Measurements from ENCODE around the gene NRM.
A peak's percentile ranks its signal among the peaks of the same experiment; 100 is the strongest.
"Not testable (repeated sequence)": the region's sequence is repeated elsewhere in the genome, so short reads cannot be mapped to it uniquely, and the experiment has no call there.

NRM gene

GRCh38 chr6:30672445-30673253 lies 18.1 kb downstream of the NRM start, which contains the start of gene DHX16:
TSS of gene DHX16 (minus strand) at chr6:30673006. CDS start at chr6:30672841, 165 bp downstream.
- Histone ChIP-seq H3K79me2 (ENCODE audit: insufficient read depth, low read length) (peaks cover 14% of the 10 kb centered on the region), H3F3A (ENCODE audit: insufficient read depth) (peaks cover 26% of the 10 kb centered on the region), H3K9me3 (ENCODE audit: insufficient read depth, low read length) (no peaks in the 10 kb centered on the region), H4K20me1 (ENCODE audit: low read depth, low read length) (no peaks in the 10 kb centered on the region), H3K4me2 (ENCODE audit: low read depth, low read length, poor library complexity, severe bottlenecking) (peak within 1 kb of the TSS; percentile 62), H3K27me3 (ENCODE audit: low read length) (no peaks in the 10 kb centered on the region), H3K9ac (ENCODE audit: low read length) (peak within 1 kb of the TSS; percentile 76), H3K4me3 (ENCODE audit: insufficient read depth, low read length, poor library complexity, severe bottlenecking) (peak within 1 kb of the TSS; percentile 91), H2AFZ (ENCODE audit: low read depth, low read length, severe bottlenecking) (peak within 1 kb of the TSS; percentile 75), H3K9me2 (replicated peaks; ENCODE audit: insufficient read depth, low read length) (no peaks in the 10 kb centered on the region), H3K27ac (ENCODE audit: low read depth, low read length) (peak within 1 kb of the TSS; percentile 20; the same call in 1 of the 2 replicates), H3K36me3 (ENCODE audit: low read length) (peaks cover 13% of the 10 kb centered on the region; the same call in 1 of the 2 replicates)
- no peak for TF ChIP-seq EZH2phosphoT487 (conservative IDR thresholded peaks at IDR 0.05; ENCODE audit: low read length)
- TF ChIP-seq CTCF (IDR thresholded peaks at IDR 0.05; ENCODE audit: insufficient read depth, low read length, poor library complexity, severe bottlenecking) = peak; percentile 99

- no peak for TF ChIP-seq CTCF (IDR thresholded peaks at IDR 0.05; ENCODE audit: insufficient read depth, low read length, poor library complexity, severe bottlenecking)
- no peak for TF ChIP-seq EZH2phosphoT487 (conservative IDR thresholded peaks at IDR 0.05; ENCODE audit: low read length)
- H3K27me3 ChIP-seq (ENCODE audit: low read length) = no peaks in the 10 kb centered on the region
- no peaks in the 10 kb centered on the region for H4K20me1 ChIP-seq (ENCODE audit: low read depth, low read length)
- peaks cover 16% of the 10 kb centered on the region for H3F3A ChIP-seq (ENCODE audit: insufficient read depth)
- peaks cover 7% of the 10 kb centered on the region; the same call in 1 of the 2 replicates for H3K36me3 ChIP-seq (ENCODE audit: low read length)
- H3K4me3 ChIP-seq (ENCODE audit: insufficient read depth, low read length, poor library complexity, severe bottlenecking) = no peak overlapping the region
- peak overlapping the region; percentile 62 for H3K4me2 ChIP-seq (ENCODE audit: low read depth, low read length, poor library complexity, severe bottlenecking)
- no peaks in the 10 kb centered on the region for H3K9me2 ChIP-seq (replicated peaks; ENCODE audit: insufficient read depth, low read length)
- H3K9me3 ChIP-seq (ENCODE audit: insufficient read depth, low read length) = no peaks in the 10 kb centered on the region
- H3K9ac ChIP-seq (ENCODE audit: low read length) = peak overlapping the region; percentile 76; the same call in 1 of the 2 replicates
- peaks cover 14% of the 10 kb centered on the region for H3K79me2 ChIP-seq (ENCODE audit: insufficient read depth, low read length)
- H3K27ac ChIP-seq (ENCODE audit: low read depth, low read length) = no peak overlapping the region
- H2AFZ ChIP-seq (ENCODE audit: low read depth, low read length, severe bottlenecking) = no peak overlapping the region
Observed at GRCh38 chr6:30670760-30671527, 19.8 kb downstream of the NRM start.

DNA sequence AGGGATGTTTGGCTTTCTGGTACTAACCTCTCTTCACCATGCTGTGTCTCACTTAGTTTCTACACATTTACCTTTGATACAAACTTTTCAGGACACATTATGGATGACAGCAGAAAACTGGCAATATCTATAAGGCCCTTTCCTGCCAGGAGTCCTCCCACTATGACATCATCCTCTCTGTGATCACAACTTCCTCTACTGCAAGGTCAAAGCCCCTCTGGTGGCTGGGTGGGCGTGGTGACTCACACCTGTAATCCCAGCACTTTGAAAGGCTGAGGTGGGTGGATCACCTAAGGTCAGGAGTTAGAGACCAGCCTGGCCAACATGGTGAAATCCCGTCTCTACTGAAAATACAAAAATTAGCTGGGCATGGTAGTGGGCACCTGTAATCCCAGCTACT lies 24.5 kb downstream of the NRM start:
- not testable (repeated sequence) for H3K9ac ChIP-seq (ENCODE audit: low read length); H3K4me3 ChIP-seq (ENCODE audit: insufficient read depth, low read length, poor library complexity, severe bottlenecking); H3K27ac ChIP-seq (ENCODE audit: low read depth, low read length); H3K4me2 ChIP-seq (ENCODE audit: low read depth, low read length, poor library complexity, severe bottlenecking); H3F3A ChIP-seq (ENCODE audit: insufficient read depth); H3K79me2 ChIP-seq (ENCODE audit: insufficient read depth, low read length); H3K9me2 ChIP-seq (replicated peaks; ENCODE audit: insufficient read depth, low read length); H4K20me1 ChIP-seq (ENCODE audit: low read depth, low read length); H2AFZ ChIP-seq (ENCODE audit: low read depth, low read length, severe bottlenecking); H3K9me3 ChIP-seq (ENCODE audit: insufficient read depth, low read length); H3K27me3 ChIP-seq (ENCODE audit: low read length)
- peaks cover 25% of the 10 kb centered on the region; the same call in 1 of the 2 replicates for H3K36me3 ChIP-seq (ENCODE audit: low read length)

Measured in SU-DHL-6 (cell line).